SU-DHL-6 (cell line): ENCODE measurements around the gene PLEKHM2.

Source experiments
- H2AFZ ChIP-seq: fragments of 200-600 bp; sonication (generic); 2 replicates; pipeline ENCODE4 v1.6.1; 2014; ENCODE audit warnings: low read depth, mild to moderate bottlenecking, moderate library complexity, mixed read lengths, antibody characterized with exemption, low read length; ENCODE audit not compliant: severe bottlenecking
- H3F3A ChIP-seq: fragments of 200-600 bp; shearing (Covaris generic); 2 replicates; pipeline ENCODE4 v1.6.0; 2016; ENCODE audit warnings: antibody characterized with exemption, mild to moderate bottlenecking; ENCODE audit not compliant: insufficient read depth
- H3K27ac ChIP-seq: fragments of 200-600 bp; sonication (generic); 2 replicates; pipeline ENCODE4 v1.5.1; 2016; ENCODE audit warnings: low read depth, mild to moderate bottlenecking, low read length, moderate library complexity, mixed read lengths
- H3K27me3 ChIP-seq: fragments of 200-600 bp; sonication (generic), shearing (Covaris generic); 2 replicates; pipeline ENCODE4 v1.6.0; 2014; ENCODE audit warnings: mild to moderate bottlenecking, low read length
- H3K36me3 ChIP-seq: fragments of 200-600 bp; sonication (generic); 2 replicates; pipeline ENCODE4 v1.6.1; 2014; ENCODE audit warnings: mild to moderate bottlenecking, low read length, mixed read lengths
- H3K4me2 ChIP-seq: fragments of 300-600, 200-600 bp; shearing (Covaris generic), sonication (generic); 2 replicates; pipeline ENCODE4 v1.6.0; 2014; ENCODE audit warnings: low read length, low read depth, mild to moderate bottlenecking; ENCODE audit not compliant: poor library complexity, severe bottlenecking
- H3K4me3 ChIP-seq: fragments of 200-600 bp; sonication (generic); 2 replicates; pipeline ENCODE4 v1.5.1; 2014; ENCODE audit warnings: antibody characterized with exemption, low read length, mild to moderate bottlenecking, mixed read lengths; ENCODE audit not compliant: insufficient read depth, poor library complexity, severe bottlenecking
- H3K79me2 ChIP-seq: fragments of 200-600 bp; sonication (generic); 2 replicates; pipeline ENCODE4 v1.6.1; 2014; ENCODE audit warnings: mild to moderate bottlenecking, low read length, moderate library complexity; ENCODE audit not compliant: insufficient read depth
- H3K9ac ChIP-seq: fragments of 200-600 bp; sonication (generic); 2 replicates; pipeline ENCODE4 v1.7.0; 2014; ENCODE audit warnings: mild to moderate bottlenecking, low read length
- H3K9me2 ChIP-seq: fragments of 200-600 bp; sonication (generic); replicated peaks from 2 replicates; pipeline ENCODE4 v1.6.1; 2014; ENCODE audit warnings: low read length; ENCODE audit not compliant: insufficient read depth
- H3K9me3 ChIP-seq: fragments of 200-600 bp; sonication (generic); 2 replicates; pipeline ENCODE4 v1.6.1; 2014; ENCODE audit warnings: low read length, mixed read lengths; ENCODE audit not compliant: insufficient read depth
- H4K20me1 ChIP-seq: fragments of 200-600 bp; sonication (generic); 2 replicates; pipeline ENCODE4 v1.6.1; 2014; ENCODE audit warnings: low read depth, mild to moderate bottlenecking, antibody characterized with exemption, low read length, moderate library complexity, mixed read lengths
- CTCF ChIP-seq: fragments of 200-600 bp; sonication (generic); IDR thresholded peaks from one replicate; pipeline ENCODE4 v1.5.1; 2017; ENCODE audit warnings: antibody characterized with exemption, mild to moderate bottlenecking, low read length, moderate library complexity; ENCODE audit not compliant: insufficient read depth, poor library complexity, severe bottlenecking
- EZH2phosphoT487 ChIP-seq: fragments of 200-600 bp; sonication (generic), shearing (Covaris generic); conservative IDR thresholded peaks from 2 replicates; pipeline ENCODE4 v1.6.1; 2018; ENCODE audit warnings: mild to moderate bottlenecking, antibody characterized with exemption, low read length, moderate library complexity, mixed read lengths

Gene PLEKHM2

GRCh38 chr1:15681349-15682292, 2.5 kb upstream of the PLEKHM2 start:
- Histone ChIP-seq H3F3A (peaks cover 13% of the 10 kb centered on the region), H3K9ac (no peak overlapping the region), H3K9me2 (no peaks in the 10 kb centered on the region), H3K27me3 (no peaks in the 10 kb centered on the region), H3K9me3 (no peaks in the 10 kb centered on the region), H3K79me2 (peaks cover 23% of the 10 kb centered on the region), H3K27ac (no peak overlapping the region), H3K4me3 (no peak overlapping the region), H3K36me3 (no peaks in the 10 kb centered on the region), H3K4me2 (no peak overlapping the region), H4K20me1 (no peaks in the 10 kb centered on the region), H2AFZ (no peak overlapping the region)
- TF ChIP-seq CTCF (no peak), EZH2phosphoT487 (no peak)

- Histone ChIP-seq H3K79me2 (peaks cover 33% of the 10 kb centered on the region), H2AFZ (no peak overlapping the region), H3K9me3 (no peaks in the 10 kb centered on the region), H3F3A (peaks cover 13% of the 10 kb centered on the region), H3K9me2 (no peaks in the 10 kb centered on the region), H4K20me1 (no peaks in the 10 kb centered on the region), H3K36me3 (no peaks in the 10 kb centered on the region), H3K27me3 (no peaks in the 10 kb centered on the region), H3K9ac (no peak overlapping the region), H3K4me3 (no peak overlapping the region), H3K27ac (no peak overlapping the region), H3K4me2 (no peak overlapping the region)
- TF ChIP-seq CTCF: no peak
- TF ChIP-seq EZH2phosphoT487: no peak
Observed at GRCh38 chr1:15682936-15683341, 1.2 kb upstream of the PLEKHM2 start.

- Histone ChIP-seq H3K9ac (peak overlapping the region; percentile 89), H3K27ac (peak overlapping the region; percentile 57), H3K27me3 (no peaks in the 10 kb centered on the region), H3K79me2 (peaks cover 39% of the 10 kb centered on the region), H3F3A (peaks cover 13% of the 10 kb centered on the region), H4K20me1 (no peaks in the 10 kb centered on the region), H3K4me2 (peak overlapping the region; percentile 99), H3K4me3 (peak overlapping the region; percentile 97), H3K36me3 (no peaks in the 10 kb centered on the region), H2AFZ (peak overlapping the region; percentile 91), H3K9me3 (no peaks in the 10 kb centered on the region), H3K9me2 (no peaks in the 10 kb centered on the region)
- TF ChIP-seq CTCF: no peak
- no peak for TF ChIP-seq EZH2phosphoT487
Observed at GRCh38 chr1:15683345-15684039, 628 bp upstream of the PLEKHM2 start.
